Left ventricle myocardium inferior (tissue), 1 donor: Measurements from ENCODE around the gene ADCY6. TPM values are rescaled to one million over a fixed set of nuclear protein-coding genes. Genes with fewer than 3 reads are reported as not detected.

Experiments
- DNase-seq: peaks from one replicate; pipeline ENCODE4 v3.0.0-alpha.2; 2020
- H3K27ac ChIP-seq: fragments of 200-600 bp; replicated peaks from 2 replicates; pipeline ENCODE4 v1.8.0; 2021
- H3K27me3 ChIP-seq: fragments of 200-600 bp; 2 replicates; pipeline ENCODE4 v1.8.0; 2021; ENCODE audit warnings: low read depth
- H3K36me3 ChIP-seq: fragments of 200-600 bp; 2 replicates; pipeline ENCODE4 v1.8.0; 2021
- H3K4me1 ChIP-seq: fragments of 200-600 bp; 2 replicates; pipeline ENCODE4 v1.8.0; 2021
- H3K4me3 ChIP-seq: fragments of 200-600 bp; 2 replicates; pipeline ENCODE4 v1.8.0; 2021; ENCODE audit warnings: mild to moderate bottlenecking, moderate library complexity
- H3K9me3 ChIP-seq: fragments of 200-600 bp; replicated peaks from 2 replicates; pipeline ENCODE4 v1.8.0; 2021
- CTCF ChIP-seq: fragments of 200-600 bp; IDR thresholded peaks from 2 replicates; pipeline ENCODE4 v1.8.0; 2021; ENCODE audit warnings: antibody characterized with exemption, mild to moderate bottlenecking, borderline replicate concordance
- intact Hi-C: fragments of 100-400 bp; cut with micrococcal nuclease; formaldehyde crosslinking; loops from one replicate; pipeline ENCODE4 v1.11.0; 2022
- total RNA-seq: library from RNA; stranded (reverse); fragmentation: NEBNext Ultra II Directional; extraction: Animal tissue kit (Norgen Biotek cat#: 25700); gene quantifications from one replicate; pipeline ENCODE4 v1.2.1, GENCODE V29; 2021
- donor health status: DM: no; HTN: yes; CAD: no; lungs with severe emphysema.

ADCY6 gene
- total RNA-seq, 1 donor from 2014 or later, result 98.4 TPM

GRCh38 chr12:48828293-48828692 is 39.4 kb upstream of the ADCY6 start:
- intact Hi-C loops, result no loop called here
- Histone ChIP-seq H3K9me3 (no peaks in the 10 kb centered on the region), H3K27ac (no peak overlapping the region), H3K27me3 (no peaks in the 10 kb centered on the region), H3K36me3 (peaks cover 63% of the 10 kb centered on the region), H3K4me1 (no peaks in the 10 kb centered on the region), H3K4me3 (no peak overlapping the region)
- TF ChIP-seq CTCF, result no peak
- DNase-seq, result no peak

- Histone ChIP-seq H3K27me3 (no peaks in the 10 kb centered on the region), H3K4me1 (no peaks in the 10 kb centered on the region), H3K36me3 (peaks cover 56% of the 10 kb centered on the region), H3K9me3 (no peaks in the 10 kb centered on the region), H3K27ac (no peak overlapping the region), H3K4me3 (no peak overlapping the region)
- no peak for TF ChIP-seq CTCF
- no peak for DNase-seq
- intact Hi-C loops, result no loop called here
Measured at GRCh38 chr12:48827513-48828096, 38.7 kb upstream of the ADCY6 start.

- DNase-seq, result no peak
- TF ChIP-seq CTCF, result no peak
- no peak overlapping the region for H3K27ac ChIP-seq
- H3K27me3 ChIP-seq, result no peaks in the 10 kb centered on the region
- peaks cover 51% of the 10 kb centered on the region for H3K36me3 ChIP-seq
- H3K4me1 ChIP-seq, result no peaks in the 10 kb centered on the region
- no peak overlapping the region for H3K4me3 ChIP-seq
- intact Hi-C loops, result no loop called here
- H3K9me3 ChIP-seq, result no peaks in the 10 kb centered on the region
Measured at GRCh38 chr12:48827026-48827425, 38.1 kb upstream of the ADCY6 start.

GRCh38 chr12:48826209-48826855 is 37.4 kb upstream of the ADCY6 start:
- Histone ChIP-seq H3K27me3 (no peaks in the 10 kb centered on the region), H3K4me3 (no peak overlapping the region), H3K4me1 (no peaks in the 10 kb centered on the region), H3K9me3 (no peaks in the 10 kb centered on the region), H3K36me3 (peaks cover 44% of the 10 kb centered on the region), H3K27ac (no peak overlapping the region)
- no peak for TF ChIP-seq CTCF
- no peak for DNase-seq
- intact Hi-C loops, result no loop called here

- no peak overlapping the region for H3K4me3 ChIP-seq
- no peaks in the 10 kb centered on the region for H3K27me3 ChIP-seq
- no peak for TF ChIP-seq CTCF
- H3K36me3 ChIP-seq, result peaks cover 29% of the 10 kb centered on the region
- no peak overlapping the region for H3K27ac ChIP-seq
- H3K4me1 ChIP-seq, result no peaks in the 10 kb centered on the region
- no peaks in the 10 kb centered on the region for H3K9me3 ChIP-seq
- intact Hi-C loops, result no loop called here
- DNase-seq, result no peak
Measured at GRCh38 chr12:48824905-48825304, 36.0 kb upstream of the ADCY6 start.
